K562 (cell line): ENCODE data around the gene USP48.

ENCODE experiments used
- CBFB ChIP-seq: sonication (generic); formaldehyde crosslinking; IDR thresholded peaks from 2 replicates; pipeline ENCODE4 v1.4.0; 2020; ENCODE audit warnings: mild to moderate bottlenecking, missing genetic modification reagents
- CHAMP1 ChIP-seq: fragments of 450-650 bp; IDR thresholded peaks from 2 replicates; pipeline ENCODE4 v1.6.1; 2016; ENCODE audit warnings: mild to moderate bottlenecking
- CTCF ChIP-seq, 3 experiments: IDR thresholded peaks in 2 of 3; conservative IDR thresholded peaks in 1 of 3; 2 replicates each; pipeline ENCODE4 v1.5.1; 2011 to 2012; ENCODE audit warnings: low read length in 3 of 3, mild to moderate bottlenecking in 3 of 3, control low read depth in 2 of 3, improper control_type of control experiment in 1 of 3, inconsistent platforms in 1 of 3, low read depth in 1 of 3, mixed read lengths in 1 of 3, moderate library complexity in 1 of 3; ENCODE audit not compliant: insufficient read depth in 2 of 3
- ELF4 ChIP-seq: fragments of 450-650 bp; formaldehyde crosslinking; IDR thresholded peaks from 2 replicates; pipeline ENCODE4 v1.4.0; 2022; ENCODE audit warnings: missing genetic modification characterization
- FOXA1 ChIP-seq: fragments of 450-650 bp; IDR thresholded peaks from 2 replicates; pipeline ENCODE4 v1.6.1; 2016; ENCODE audit warnings: mild to moderate bottlenecking, borderline replicate concordance
- GTF2F1 ChIP-seq: IDR thresholded peaks from 2 replicates; pipeline ENCODE4 v1.6.1; 2011; ENCODE audit warnings: low read depth, low read length, improper control_type of control experiment
- MAFK ChIP-seq: IDR thresholded peaks from 2 replicates; pipeline ENCODE4 v1.6.1; 2011; ENCODE audit warnings: low read length, improper control_type of control experiment
- POLR2A ChIP-seq: fragments of 450-650 bp; conservative IDR thresholded peaks from 2 replicates; pipeline ENCODE4 v1.6.1; 2016
- TAF1 ChIP-seq: IDR thresholded peaks from 2 replicates; pipeline ENCODE4 v1.6.1; 2011; ENCODE audit warnings: mild to moderate bottlenecking, low read length, moderate library complexity; ENCODE audit not compliant: insufficient read depth, control insufficient read depth, severe bottlenecking; ENCODE audit errors: extremely low read depth
- TFAM ChIP-seq: fragments of 250-450 bp; sonication (Bioruptor Pico); conservative IDR thresholded peaks from 2 replicates; pipeline ENCODE4 v1.5.0; 2021; ENCODE audit warnings: mild to moderate bottlenecking, moderate library complexity
- THRA ChIP-seq: fragments of 450-650 bp; IDR thresholded peaks from 2 replicates; pipeline ENCODE4 v1.6.1; 2017; ENCODE audit warnings: mild to moderate bottlenecking, moderate library complexity
- ZNF398 ChIP-seq: fragments of 250-450 bp; sonication (Bioruptor Pico); IDR thresholded peaks from 2 replicates; pipeline ENCODE4 v1.8.0; 2021; ENCODE audit warnings: moderate library complexity, mild to moderate bottlenecking, inconsistent platforms

- no peak for TF ChIP-seq GTF2F1
- no peak for TF ChIP-seq TAF1
- TF ChIP-seq ZNF398 (CRISPR knock-in tag), result no peak
- TF ChIP-seq POLR2A, result no peak
- no peak for TF ChIP-seq FOXA1
- no peak for TF ChIP-seq THRA
- no peak for TF ChIP-seq ELF4 (CRISPR knock-in tag)
- no peak for TF ChIP-seq CBFB (CRISPR knock-in tag)
- TF ChIP-seq TFAM (CRISPR knock-in tag), result no peak
- TF ChIP-seq MAFK, result no peak
- TF ChIP-seq CTCF (IDR thresholded peaks at IDR 0.05 in 2 of 3, conservative IDR thresholded peaks at IDR 0.05 in 1 of 3; ENCODE audit: insufficient read depth in 2 of 3, low read depth in 1 of 3, low read length in 3 of 3), result no peak
- no peak for TF ChIP-seq CHAMP1
These were observed 12.1 kb upstream of the USP48 start for GRCh38 chr1:21795075-21795474.
